HepG2 (cell line): ENCODE measurements around the gene CCDC106. TPM values are rescaled to one million over a fixed set of nuclear protein-coding genes. Genes with fewer than 3 reads are reported as not detected.

Experiments
- GATA4 ChIP-seq: sonication (generic); IDR thresholded peaks from 2 replicates; pipeline ENCODE4 v1.6.1; 2016; ENCODE audit warnings: antibody characterized with exemption, low read depth, borderline replicate concordance
- HNF4A ChIP-seq: sonication (generic); formaldehyde crosslinking; IDR thresholded peaks from 2 replicates; pipeline ENCODE4 v1.4.0; 2020; ENCODE audit warnings: missing genetic modification reagents
- NR2C2 ChIP-seq: sonication (generic); formaldehyde crosslinking; IDR thresholded peaks from 2 replicates; pipeline ENCODE4 v1.4.0; 2020; ENCODE audit warnings: missing genetic modification reagents, mild to moderate bottlenecking, moderate library complexity, borderline replicate concordance
- STAG1 ChIP-seq: sonication (generic); formaldehyde crosslinking; IDR thresholded peaks from 2 replicates; pipeline ENCODE4 v1.4.0; 2020; ENCODE audit warnings: missing genetic modification reagents
- TAF1 ChIP-seq: sonication (generic); formaldehyde crosslinking; IDR thresholded peaks from 2 replicates; pipeline ENCODE4 v1.4.0; 2020; ENCODE audit warnings: missing genetic modification reagents
- ZMAT3 ChIP-seq: sonication (generic); formaldehyde crosslinking; conservative IDR thresholded peaks from 2 replicates; pipeline ENCODE4 v1.7.0; 2021; ENCODE audit warnings: missing genetic modification reagents
- ZMYM4 ChIP-seq: sonication (generic); formaldehyde crosslinking; IDR thresholded peaks from 2 replicates; pipeline ENCODE4 v1.8.1; 2023; ENCODE audit warnings: mild to moderate bottlenecking, missing genetic modification reagents
- ZNF350 ChIP-seq: sonication (generic); formaldehyde crosslinking; IDR thresholded peaks from 2 replicates; pipeline ENCODE4 v1.4.0; 2020; ENCODE audit warnings: mild to moderate bottlenecking, low read depth, missing genetic modification reagents, borderline replicate concordance
- polyA plus RNA-seq, 8 experiments: library from polyadenylated mRNA; depleted of rRNA in 3 of 8; stranded (reverse) in 7 of 8; unstranded in 1 of 8; fragments of >200 nt; fragmentation: Illumina TruSeq in 4 of 8; extraction: Trizol in 4 of 8; gene quantifications; 2 replicates each; pipeline versions ENCODE4 v1.2.1 to v1.2.3, GENCODE V29; 2011 to 2016; ENCODE audit warnings: low read depth in 4 of 8, missing spikeins in 1 of 8, mixed read lengths in 1 of 8; ENCODE audit not compliant: insufficient read depth in 1 of 8
- total RNA-seq, 5 experiments: library from RNA; depleted of rRNA; stranded (reverse); fragments of >200 nt; fragmentation: Illumina TruSeq; extraction: Trizol; gene quantifications; 2 replicates each; pipeline ENCODE4 v1.2.3, GENCODE V29; 2016; ENCODE audit warnings: low read depth in 1 of 5
- TF ChIP-seq, protein P1 (sequence below): sonication (generic); formaldehyde crosslinking; IDR thresholded peaks from 2 replicates; pipeline ENCODE4 v1.8.0; 2022; ENCODE audit warnings: missing genetic modification reagents, mild to moderate bottlenecking, borderline replicate concordance
- TF ChIP-seq, protein P2 (sequence below): sonication (generic); formaldehyde crosslinking; IDR thresholded peaks from 2 replicates; pipeline ENCODE4 v1.4.0; 2020; ENCODE audit warnings: missing genetic modification reagents
- TF ChIP-seq, protein P3 (sequence below): sonication (generic); formaldehyde crosslinking; IDR thresholded peaks from 2 replicates; pipeline ENCODE4 v1.5.0; 2020; ENCODE audit warnings: mild to moderate bottlenecking, missing genetic modification reagents, borderline replicate concordance

The CCDC106 gene
- total and polyA plus RNA-seq, 2 of the 13 experiments (the other 11 are each of a cell fraction or from before 2014, with no cell fraction given), result 4.7 to 8.8 TPM

- TF ChIP-seq, protein P1, sequence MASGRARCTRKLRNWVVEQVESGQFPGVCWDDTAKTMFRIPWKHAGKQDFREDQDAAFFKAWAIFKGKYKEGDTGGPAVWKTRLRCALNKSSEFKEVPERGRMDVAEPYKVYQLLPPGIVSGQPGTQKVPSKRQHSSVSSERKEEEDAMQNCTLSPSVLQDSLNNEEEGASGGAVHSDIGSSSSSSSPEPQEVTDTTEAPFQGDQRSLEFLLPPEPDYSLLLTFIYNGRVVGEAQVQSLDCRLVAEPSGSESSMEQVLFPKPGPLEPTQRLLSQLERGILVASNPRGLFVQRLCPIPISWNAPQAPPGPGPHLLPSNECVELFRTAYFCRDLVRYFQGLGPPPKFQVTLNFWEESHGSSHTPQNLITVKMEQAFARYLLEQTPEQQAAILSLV, result no peak
- TF ChIP-seq STAG1 (CRISPR knock-in tag) (no peak), TAF1 (CRISPR knock-in tag) (peak; percentile 85), ZMYM4 (CRISPR knock-in tag) (0 out of 2 replicates have a peak, but pooled peaks have one; percentile 25), ZNF350 (CRISPR knock-in tag) (peak; percentile 21; the same call in 1 of the 2 replicates), GATA4 (no peak; the same call in 1 of the 2 replicates), ZMAT3 (0 out of 2 replicates have a peak, but pooled peaks have one; percentile 34), NR2C2 (CRISPR knock-in tag) (peak; percentile 31; the same call in 1 of the 2 replicates), HNF4A (CRISPR knock-in tag) (peak; percentile 33; the same call in 1 of the 2 replicates)
- TF ChIP-seq, protein P2, sequence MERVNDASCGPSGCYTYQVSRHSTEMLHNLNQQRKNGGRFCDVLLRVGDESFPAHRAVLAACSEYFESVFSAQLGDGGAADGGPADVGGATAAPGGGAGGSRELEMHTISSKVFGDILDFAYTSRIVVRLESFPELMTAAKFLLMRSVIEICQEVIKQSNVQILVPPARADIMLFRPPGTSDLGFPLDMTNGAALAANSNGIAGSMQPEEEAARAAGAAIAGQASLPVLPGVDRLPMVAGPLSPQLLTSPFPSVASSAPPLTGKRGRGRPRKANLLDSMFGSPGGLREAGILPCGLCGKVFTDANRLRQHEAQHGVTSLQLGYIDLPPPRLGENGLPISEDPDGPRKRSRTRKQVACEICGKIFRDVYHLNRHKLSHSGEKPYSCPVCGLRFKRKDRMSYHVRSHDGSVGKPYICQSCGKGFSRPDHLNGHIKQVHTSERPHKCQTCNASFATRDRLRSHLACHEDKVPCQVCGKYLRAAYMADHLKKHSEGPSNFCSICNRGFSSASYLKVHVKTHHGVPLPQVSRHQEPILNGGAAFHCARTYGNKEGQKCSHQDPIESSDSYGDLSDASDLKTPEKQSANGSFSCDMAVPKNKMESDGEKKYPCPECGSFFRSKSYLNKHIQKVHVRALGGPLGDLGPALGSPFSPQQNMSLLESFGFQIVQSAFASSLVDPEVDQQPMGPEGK (CRISPR knock-in tag), result 0 out of 2 replicates have a peak, but pooled peaks have one; percentile 7
- TF ChIP-seq, protein P3, sequence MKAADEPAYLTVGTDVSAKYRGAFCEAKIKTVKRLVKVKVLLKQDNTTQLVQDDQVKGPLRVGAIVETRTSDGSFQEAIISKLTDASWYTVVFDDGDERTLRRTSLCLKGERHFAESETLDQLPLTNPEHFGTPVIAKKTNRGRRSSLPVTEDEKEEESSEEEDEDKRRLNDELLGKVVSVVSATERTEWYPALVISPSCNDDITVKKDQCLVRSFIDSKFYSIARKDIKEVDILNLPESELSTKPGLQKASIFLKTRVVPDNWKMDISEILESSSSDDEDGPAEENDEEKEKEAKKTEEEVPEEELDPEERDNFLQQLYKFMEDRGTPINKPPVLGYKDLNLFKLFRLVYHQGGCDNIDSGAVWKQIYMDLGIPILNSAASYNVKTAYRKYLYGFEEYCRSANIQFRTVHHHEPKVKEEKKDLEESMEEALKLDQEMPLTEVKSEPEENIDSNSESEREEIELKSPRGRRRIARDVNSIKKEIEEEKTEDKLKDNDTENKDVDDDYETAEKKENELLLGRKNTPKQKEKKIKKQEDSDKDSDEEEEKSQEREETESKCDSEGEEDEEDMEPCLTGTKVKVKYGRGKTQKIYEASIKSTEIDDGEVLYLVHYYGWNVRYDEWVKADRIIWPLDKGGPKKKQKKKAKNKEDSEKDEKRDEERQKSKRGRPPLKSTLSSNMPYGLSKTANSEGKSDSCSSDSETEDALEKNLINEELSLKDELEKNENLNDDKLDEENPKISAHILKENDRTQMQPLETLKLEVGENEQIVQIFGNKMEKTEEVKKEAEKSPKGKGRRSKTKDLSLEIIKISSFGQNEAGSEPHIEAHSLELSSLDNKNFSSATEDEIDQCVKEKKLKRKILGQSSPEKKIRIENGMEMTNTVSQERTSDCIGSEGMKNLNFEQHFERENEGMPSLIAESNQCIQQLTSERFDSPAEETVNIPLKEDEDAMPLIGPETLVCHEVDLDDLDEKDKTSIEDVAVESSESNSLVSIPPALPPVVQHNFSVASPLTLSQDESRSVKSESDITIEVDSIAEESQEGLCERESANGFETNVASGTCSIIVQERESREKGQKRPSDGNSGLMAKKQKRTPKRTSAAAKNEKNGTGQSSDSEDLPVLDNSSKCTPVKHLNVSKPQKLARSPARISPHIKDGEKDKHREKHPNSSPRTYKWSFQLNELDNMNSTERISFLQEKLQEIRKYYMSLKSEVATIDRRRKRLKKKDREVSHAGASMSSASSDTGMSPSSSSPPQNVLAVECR, result peak; percentile 14; the same call in 1 of the 2 replicates
Measured at GRCh38 chr19:55624109-55625003, 23.7 kb upstream of the CCDC106 start, which contains the start of gene ZNF784 (continued).
